22Rv1 (cell line): ENCODE data around the gene S100PBP.

Source experiments
- CTCF ChIP-seq: fragments of 450-650 bp; IDR thresholded peaks from 2 replicates; pipeline ENCODE4 v1.5.1; 2017; ENCODE audit warnings: mild to moderate bottlenecking
- ZFX ChIP-seq: fragments of 450-650 bp; IDR thresholded peaks from 2 replicates; pipeline ENCODE4 v1.6.1; 2017; ENCODE audit warnings: antibody characterized with exemption, borderline replicate concordance

DNA sequence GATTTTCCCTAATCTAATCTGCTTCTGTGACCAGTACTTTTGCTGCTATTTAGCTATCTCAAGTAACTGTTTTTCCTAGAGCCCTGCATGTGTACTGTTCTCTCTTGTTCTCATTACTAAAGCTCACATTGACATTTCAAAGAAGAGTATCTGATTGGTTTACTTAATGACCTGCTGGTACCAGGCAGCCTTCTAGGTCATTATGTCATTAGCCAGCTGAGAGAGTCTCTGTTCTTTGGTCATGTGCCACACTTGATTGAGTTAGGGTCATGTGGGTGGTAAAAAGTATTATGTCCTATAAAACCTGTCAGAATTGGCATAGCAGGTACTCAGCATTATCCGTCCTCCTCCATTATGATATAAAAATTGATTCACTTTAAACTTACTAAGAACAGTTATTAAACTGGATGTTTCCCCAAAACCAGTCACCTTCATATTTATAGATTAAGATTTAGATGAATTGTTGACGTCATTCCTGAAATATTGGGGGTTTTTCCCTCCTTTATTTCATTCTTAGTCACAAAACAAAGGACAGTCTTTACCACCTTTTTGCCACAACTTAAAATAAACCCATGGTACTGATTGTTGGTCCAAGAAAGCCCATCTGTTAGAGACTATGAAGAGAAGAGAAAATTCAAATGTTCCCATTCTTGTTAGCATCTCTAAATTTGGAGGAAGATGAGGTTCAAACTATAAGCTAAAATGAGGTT is 31.1 kb downstream of the S100PBP start:
- TF ChIP-seq CTCF (no peak), ZFX (no peak)
